Stimulated activated CD4-positive, alpha-beta T cell treated with anti-CD3 and anti-CD28 coated beads, Interleukin-4, amount 100 ng/mL, for 24 hours (primary cell): Measurements from ENCODE around the gene CYTH4.

Source experiments
- DNase-seq: peaks from one replicate; pipeline ENCODE4 v3.0.0-alpha.2; 2020

CYTH4 gene

DNA sequence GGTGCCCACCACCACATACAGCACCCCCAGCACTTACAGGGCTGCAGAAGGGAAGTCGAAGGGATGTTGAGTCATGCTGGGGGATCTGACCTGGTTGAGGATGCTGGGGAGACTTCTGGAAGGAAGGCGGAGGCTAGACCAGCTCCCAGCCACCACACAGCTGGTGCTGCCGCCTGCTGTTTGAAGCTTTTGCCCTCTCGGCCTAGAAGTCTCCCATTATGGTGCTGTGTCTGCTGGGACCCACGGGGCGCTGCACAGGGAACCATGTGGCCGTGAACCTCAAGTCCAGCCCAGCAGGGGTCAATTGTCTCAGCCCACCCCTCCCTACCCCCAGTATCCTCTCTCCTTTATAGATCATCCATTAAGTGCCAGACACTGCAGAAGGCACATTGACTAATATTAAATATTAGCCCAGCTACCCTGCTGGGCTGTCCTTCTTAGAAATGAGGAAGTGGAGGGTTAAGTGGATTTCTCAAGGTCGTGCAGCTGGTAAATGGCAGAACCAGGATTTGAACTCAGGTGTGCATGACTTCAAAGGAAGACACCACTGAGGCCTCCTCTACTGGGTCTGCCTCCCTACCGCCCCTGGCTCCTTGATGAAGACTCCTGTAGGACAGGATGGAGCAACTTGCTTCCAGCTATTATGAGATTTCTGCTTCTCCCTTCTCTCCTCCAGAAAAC lies 49.7 kb downstream of the CYTH4 start:
- no peak for DNase-seq

DNA sequence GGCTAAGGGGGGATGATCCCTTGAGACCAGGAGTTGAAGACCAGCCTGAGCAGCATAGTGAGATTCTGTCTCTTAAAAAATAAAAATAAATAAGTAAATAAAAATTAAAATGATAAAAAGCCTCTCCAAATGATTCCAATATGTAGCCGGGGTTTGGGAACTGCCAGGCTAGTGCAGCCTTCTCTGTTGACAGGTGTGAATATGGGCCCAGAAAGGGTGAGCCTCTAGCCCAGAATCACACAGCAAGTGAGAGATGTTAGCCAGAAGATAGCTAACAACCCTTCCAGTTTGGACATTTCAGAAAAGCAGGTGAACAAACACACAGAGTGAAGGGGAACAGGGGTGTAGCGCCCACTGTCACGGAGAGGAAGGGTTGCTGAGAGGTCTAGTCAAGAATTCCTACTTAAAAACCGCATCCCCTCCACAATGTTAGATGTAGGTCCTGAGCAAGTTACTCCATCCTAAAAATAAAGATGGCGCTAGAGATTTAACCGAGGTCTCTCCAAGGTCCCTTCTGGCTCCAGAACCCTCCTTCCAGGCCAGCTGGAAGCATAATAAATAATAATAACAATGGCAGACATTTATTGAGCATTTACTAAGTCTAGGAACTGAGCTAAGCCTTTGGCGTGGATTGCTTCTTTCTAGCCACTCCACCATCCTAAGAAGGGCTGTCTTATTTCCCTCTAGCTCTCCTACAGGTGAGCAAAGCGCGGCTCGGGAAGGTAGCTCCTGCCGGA lies 51.6 kb downstream of the CYTH4 start:
- DNase-seq = no peak

DNA sequence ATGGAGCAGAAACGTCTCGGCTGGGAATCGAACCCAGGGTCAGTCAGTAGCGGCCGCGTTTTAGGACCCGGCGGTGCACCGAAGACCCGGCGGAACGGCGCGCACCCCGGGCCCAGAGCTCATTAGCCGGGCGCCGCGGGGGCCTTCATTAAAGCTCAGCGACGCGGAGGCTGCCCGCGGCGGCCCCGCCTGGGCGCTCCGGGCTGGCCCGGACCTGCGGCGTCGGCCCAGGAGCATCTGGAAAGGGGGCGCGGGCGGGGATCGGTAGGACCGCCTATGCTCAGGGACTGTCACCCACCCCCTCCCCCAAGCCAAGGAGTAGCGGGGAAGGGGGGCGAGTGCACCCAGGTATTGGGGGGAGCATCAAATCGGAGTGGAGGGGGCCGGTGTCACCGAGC lies 52.2 kb downstream of the CYTH4 start:
- no peak for DNase-seq

DNA sequence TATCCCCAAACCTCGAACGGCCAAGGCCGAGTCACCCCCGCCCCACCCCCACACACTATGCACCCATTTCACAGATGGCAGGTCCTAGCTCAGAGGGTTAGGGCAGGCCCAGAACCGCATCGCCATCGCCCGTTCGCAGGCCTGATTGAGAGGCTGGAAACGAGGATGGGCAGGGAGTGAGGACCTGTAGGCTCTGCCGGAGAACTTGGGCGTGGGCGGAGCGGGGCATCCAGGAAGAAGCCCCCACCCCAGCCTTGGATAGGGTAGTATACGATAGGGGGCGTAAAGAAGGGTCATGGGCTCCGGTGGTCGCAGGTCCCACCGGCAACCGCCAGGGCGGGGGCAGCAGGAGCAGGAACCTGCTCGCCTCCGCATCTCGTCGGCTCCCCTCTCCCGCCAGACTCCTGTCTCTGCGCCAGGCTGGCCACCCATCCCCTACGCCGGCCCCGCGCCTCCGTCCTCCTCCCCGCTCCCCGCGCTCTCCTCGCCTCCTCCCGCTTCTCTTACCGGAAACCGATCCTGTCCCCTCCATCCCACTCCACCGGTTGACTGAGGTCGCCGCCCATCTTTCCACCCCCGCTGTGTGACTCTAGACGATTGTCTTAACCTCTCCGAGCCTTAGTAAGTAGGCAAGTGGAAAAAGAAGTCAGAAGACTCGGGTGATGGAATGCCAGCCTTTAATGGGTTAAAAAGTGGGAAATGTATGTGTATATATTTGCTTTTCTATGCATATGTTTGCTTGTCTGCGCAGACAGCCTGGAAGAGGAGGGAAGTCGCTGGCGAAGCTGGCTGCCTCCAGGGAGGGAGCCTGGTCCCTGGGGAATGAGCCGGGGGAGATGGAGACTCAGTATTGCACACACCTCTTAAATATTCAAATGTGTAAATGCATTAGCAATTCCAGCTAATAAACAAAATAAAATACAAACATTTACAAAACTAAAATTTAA lies 52.8 kb downstream of the CYTH4 start:
- DNase-seq = no peak

DNA sequence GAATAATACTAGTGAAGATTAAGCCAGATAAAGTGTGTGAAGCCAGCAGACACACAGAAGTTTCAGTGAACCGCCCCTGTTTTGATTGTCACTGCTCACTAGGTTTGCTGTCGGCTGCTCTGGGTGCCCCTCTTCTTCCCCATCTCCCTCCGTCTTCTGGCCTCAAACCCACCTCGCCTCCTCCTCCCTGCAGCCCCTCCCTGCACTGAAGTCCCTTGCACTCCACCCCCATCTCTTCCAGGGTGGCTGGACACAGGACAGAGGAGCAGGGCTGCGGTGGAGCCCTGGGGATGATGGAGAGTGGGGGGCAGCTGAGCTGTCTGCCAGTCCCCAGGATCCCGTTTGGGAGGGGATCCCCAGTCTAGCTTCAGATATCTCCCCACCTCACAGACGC lies 53.5 kb downstream of the CYTH4 start:
- no peak for DNase-seq

DNA sequence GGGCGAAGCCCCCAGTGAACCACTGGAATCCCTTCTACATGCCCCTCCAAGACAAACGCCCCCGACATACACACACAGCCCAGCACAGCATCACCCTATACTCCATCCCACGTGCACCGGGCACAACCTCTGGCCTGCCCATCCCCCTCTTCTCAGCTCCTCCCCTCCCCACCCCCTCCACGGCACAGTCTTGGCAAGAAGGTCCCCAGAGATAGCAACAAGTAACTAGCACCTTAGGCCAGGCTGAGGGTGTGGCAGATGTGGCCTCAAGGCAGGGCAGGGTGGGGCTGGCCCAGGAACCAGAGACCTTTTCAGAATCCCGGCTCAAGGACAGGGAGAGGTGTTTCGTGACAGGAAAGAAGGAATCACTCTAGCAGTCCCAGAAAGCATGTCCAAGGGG lies 54.3 kb downstream of the CYTH4 start:
- DNase-seq = no peak

DNA sequence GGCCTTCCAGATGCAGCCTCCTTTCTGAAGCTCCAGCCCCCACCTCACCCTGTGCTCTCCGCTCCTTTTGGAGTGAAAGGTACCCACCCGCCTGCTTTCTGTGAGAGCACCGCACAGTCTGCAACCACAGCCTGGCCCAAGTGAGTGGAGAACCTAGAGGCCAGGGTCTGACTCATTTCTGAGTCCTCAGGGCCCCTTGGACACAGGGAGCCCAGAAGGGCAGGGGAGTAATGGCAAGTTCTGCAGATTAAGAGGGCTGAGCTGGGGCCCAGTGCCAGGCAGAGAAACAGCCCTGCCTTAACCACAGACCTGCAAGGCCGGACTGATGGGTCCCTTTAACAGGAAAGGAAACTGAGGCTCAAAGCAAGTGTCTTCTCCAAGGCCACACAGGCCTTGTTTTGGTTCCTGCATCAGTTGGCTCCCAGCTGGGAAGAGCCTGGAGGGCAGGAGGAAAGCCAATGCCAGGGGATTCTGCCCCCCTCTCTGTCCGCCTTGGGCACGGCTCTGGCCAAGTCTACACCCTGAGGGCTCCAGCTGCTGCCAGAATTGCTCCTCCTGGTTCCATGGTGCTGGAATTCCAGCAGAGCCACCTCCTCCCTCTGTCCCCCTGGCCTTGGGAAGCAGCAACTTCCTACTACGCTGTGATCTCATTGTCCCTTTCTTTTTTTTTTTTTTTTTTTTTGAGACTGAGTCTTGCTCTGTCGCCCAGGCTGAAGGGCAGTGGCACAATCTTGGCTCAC lies 55.1 kb downstream of the CYTH4 start:
- DNase-seq = no peak

DNA sequence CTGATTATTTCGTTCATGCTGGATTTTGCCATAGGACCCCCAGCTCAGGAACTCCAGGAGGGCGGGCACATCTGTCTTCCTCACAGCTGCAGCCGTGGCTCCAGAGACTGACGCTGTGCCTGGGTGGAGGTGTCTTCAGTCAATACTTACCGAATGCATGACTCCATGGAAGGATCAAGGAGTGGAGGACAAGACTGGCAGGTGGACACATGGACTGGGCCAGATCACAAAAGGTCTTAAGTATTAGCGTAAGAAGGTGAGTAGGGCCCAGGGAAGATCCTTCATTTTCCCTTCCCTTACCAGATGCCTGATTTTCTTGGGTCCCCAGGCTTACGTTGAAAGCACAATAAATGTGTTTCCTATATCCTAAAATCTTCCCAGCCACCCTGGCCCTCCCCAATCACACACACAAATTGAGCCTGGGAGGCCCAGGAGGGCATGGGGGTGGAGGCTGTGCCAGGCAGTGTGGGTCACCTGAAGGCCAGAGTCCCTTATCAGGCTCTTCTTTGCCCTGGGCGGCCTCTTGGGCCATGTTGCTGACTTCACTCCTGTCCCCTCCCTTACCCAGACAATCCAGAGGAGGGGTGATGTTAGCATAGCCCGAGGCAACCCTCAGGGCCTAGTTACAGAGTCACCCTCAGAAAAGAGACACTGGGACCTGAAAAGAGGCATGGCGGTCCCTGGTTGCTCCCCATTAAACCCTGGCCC lies 56.4 kb downstream of the CYTH4 start:
- no peak for DNase-seq

DNA sequence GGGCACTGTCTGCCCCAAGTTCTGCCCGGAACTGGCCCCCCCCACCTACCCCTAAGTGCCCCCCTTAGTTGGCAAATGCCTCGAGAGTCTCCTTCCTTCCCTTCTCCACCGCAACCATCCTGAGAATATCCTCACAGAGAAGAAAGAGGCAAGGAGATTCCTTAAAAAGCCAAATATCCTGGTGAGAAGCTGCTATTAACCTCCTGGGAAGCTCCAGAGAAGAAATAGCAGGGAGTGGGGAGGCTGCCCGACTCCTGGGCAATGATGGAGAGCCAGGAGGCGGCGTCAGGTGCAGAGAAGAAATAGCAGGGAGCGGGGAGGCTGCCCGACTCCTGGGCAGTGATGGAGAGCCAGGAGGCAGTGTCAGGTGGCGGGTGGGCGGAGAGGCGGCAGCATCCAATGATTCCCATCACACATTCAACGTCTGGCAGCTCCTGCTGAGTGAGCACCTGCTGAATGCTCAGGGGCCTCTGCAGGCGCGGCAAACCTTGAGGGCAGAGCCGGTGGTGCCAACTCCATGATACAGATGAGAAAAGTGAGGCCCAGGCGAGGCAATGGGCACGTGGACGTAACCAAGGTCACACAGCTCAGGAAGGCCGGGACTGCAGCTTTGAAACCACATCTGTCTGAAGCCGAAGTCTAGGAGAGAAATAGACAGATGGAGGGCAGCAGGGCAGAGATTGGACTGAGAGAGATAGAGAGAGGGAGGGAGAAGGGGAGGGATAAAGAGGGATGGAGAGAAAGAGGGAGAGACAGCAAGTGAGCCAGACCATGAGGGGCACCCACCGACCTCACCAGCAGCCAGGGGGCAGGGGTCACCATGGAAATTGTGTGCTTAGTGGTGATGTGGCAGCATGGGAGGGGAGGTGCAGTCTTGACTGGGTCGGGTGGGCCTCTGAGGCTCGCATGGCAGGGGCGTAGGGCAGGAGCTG lies 58.3 kb downstream of the CYTH4 start:
- no peak for DNase-seq

DNA sequence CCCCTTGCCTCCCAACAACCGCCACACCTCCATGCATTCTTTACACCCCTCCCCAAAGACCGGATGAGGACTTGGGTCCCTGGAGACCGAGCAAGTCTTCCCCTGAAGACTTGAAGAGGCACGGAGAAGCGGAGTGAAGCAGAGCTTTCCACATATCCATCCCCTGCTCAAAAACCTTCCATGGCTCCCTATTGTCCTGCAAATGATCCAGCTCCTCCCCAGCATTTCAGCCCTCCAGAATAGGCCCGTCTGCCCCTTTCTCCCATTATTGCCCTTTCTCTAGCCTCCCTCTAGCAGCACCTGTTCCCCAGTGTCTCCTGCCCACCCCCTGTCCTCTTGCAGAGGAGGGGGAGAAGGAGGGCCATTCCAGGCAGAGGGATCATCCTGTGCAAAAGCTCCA lies 59.8 kb downstream of the CYTH4 start:
- DNase-seq = no peak

DNA sequence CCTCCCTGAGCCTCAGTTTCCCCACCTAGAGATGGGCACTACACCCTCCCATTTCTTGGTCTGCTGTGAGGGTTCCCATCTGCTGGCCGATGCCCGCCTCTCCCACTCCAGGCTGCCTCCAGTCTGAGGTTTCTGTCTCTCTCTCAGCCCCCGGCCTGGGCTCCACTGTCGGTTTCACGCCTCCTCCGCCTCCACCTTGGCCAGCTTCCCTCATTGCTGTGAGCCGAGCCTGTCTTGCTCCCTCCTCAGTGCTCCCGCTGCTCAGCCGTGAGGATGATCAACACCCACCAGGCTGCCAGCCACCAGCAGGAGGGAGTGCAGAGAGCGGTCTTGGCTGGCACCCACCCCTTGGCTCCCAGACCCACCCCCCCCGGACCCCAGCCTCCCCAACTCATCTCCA lies 61.0 kb downstream of the CYTH4 start:
- no peak for DNase-seq

DNA sequence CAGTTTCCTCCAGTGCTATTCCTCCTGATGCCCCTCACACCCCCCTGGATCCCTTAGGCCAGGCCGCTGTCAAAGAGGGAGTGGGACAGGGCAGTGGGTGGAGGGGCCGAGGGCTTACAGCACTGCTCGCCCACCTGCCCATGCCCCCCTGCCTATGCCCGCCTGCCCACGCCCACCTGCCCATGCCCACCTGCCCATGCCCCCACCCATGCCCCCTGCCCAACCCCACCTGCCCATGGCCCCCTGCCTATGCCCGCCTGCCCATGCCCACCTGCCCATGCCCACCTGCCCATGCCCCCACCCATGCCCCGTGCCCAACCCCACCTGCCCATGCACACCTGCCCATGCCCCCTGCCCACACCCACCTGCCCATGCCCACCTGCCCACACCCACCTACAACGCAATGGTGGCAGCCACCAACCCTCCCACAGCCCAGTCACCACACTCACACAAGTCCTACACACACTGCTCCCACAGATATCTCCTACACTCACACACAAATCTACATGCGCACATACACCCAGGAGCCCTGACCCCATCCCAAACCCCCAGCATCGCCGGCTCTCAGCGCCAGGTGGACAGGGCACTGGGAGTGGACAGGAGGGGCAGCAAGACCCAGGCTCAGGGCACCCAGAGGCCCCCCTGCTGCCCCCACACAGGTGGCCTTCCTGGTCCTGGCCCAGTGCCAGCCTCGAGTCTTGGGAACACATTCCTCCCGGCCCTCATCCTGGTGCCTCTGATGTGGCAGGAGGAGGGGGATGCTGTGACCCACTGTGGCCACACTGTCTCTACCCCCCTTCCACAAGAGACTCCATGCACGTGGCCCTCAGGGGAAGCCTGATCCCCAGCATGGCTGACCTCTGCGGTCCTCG lies 61.8 kb downstream of the CYTH4 start:
- DNase-seq = no peak

DNA sequence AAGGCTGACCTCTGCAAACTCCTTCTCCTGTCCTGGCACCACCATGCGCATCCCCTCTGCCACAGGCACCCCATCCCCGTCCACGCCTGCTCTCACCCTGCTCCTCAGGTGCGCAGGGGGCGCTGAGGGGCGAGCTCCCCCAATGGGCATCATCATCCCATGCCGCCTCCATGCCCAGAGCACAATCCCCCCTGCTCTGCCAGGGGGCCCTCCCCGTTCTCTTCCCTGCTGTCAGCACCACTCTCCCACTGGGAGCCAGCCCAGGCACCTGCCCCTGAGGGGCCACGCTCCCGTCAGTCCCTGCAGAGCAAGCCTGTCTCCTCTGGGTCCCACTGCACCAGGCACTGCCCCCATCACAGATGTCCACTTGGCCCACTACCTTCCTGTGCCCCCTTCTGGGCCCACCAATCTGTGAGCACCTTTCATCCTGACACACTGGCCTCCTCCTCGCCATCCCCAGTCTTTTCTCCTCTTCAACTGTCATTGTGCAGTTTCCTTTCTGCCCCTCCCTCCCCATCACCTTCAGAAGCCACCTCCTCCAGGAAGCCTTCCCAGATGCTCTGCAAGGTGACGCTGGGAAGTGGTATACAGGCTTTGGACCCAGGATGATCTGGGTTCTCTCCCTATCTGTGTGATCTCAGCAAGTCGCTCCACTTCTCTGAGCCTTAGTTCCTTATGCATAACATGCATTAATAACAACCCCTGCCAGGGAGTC lies 62.6 kb downstream of the CYTH4 start:
- DNase-seq = no peak

DNA sequence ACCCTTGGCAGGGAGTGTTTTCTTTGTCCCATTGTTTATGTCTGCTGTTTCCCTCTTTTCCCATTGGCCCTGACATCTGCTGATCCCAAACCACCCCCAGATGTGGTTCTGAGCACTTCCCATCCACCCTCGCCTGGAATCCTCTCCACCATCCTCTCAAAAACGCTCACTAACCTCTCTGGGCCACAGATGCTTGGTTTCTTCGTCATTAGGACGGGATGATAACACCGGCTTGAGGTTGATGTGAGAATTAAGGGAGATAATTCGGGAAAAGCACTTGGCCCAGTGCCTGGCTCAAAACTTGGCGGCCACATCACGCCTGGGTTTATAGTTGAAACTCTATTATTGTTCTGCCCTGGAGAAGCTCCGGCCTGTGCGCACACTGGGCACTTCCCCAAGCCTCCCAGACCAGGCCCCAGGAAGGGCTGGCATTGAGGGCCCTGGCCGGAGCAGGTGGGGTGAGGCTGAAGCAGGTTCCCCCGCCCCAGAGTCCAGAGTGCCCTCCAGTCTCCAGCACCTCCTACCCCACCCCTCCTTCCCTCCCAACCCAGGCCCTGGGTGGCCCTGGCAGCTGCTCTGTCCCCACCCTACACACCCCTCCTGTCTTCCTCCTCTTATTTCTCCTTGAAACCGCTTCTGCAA lies 63.7 kb downstream of the CYTH4 start:
- no peak for DNase-seq

DNA sequence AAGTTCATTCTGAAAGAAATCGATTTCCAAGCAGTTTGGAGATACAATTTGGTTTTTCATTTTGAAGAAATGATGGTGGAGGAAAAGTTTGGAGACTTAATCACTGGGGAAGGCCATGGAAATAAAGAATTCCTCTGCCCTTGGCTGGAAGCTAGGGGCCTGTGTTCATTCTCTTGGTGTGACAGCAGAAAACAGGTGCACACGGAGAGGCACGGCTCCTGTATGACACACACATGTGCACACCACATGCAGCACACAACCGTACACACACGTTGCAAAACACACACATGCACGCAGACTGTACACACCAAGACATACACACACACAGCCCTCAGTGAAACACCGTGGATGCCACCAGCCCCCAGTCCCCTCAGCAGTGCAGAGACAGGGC lies 64.2 kb downstream of the CYTH4 start:
- no peak for DNase-seq

DNA sequence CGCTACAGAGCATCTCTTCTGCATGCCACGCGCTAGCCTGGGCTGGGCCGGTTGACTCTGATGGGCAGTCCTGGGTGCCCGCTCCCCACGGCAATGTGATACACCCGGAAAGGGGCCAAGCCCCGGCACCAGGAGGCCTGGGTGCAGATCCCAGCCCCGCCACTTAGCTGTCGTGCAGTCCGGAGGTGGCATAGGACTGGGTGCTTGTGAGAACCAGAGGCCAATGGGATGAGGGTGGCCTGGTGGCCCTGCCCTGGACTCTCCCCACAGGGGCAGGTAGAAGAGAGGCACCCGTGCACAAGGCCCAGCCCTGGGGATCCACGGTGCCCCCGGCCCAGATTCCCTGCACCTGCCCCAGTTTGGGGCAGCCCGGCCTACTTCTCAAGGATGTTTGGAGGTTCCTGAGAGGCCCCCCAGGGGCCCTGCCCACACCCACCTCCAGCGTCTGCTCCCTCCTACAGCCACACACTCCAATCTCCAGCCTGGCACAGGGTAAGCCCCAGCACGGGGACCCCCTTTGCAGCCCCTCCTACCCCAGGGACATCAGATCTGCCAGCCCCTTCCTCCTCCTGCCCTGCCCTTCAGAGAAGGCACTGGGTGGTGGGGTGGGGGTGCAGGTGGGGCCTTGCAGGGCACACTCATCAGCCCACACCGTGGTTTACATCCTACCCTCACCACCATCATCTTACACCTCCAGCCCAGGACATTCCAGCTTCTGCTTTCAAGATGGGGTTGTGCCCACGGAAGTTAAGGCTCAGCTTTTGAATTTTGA lies 66.9 kb downstream of the CYTH4 start:
- DNase-seq = no peak

DNA sequence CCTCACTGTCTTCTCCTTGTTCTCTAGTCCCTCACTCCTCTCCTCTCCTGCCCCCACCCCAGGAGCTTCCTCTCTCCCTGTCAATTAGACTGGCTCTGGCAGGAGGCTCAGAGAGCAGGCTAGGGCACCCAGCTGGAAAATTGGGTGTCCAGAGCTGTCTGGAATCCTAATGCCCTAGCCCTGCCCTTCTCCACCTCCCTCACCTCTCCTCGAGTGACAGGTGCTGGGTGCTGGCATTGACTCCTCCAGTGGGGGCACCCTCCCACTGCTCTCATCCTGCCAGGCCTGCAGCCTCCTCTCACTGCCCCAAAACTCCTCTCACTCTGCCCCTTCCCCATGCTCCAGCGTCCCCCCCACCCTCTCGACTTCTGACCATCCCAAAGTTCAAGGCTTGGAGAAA lies 68.9 kb downstream of the CYTH4 start:
- DNase-seq = no peak

DNA sequence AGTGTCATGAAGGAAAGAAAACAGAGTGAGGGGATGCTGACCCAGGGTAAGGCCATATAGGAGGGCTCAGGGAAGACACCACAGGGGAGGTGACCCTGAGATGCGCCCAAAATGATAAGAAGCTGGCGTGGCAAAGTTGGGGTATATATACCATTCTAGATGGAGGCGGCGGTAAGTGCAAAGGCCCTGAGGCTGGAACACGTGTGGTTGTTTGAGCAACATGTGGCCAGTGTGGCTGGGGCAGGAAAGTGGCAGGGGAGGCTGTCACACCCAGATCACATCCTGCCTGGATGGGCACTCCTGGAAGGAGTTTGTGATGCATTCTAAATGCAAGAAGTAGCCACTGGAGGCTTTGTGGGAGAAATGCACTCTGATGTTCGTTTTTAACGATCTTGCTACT lies 70.2 kb downstream of the CYTH4 start:
- no peak for DNase-seq
